ENCODE data around the gene RYR2. TPM values are rescaled to one million over a fixed set of nuclear protein-coding genes. Genes with fewer than 3 reads are reported as not detected.

The RYR2 gene
- total RNA-seq, 4 donors from 2014 or later, result 0.20 to 0.60 (median 0.32) TPM

DNA sequence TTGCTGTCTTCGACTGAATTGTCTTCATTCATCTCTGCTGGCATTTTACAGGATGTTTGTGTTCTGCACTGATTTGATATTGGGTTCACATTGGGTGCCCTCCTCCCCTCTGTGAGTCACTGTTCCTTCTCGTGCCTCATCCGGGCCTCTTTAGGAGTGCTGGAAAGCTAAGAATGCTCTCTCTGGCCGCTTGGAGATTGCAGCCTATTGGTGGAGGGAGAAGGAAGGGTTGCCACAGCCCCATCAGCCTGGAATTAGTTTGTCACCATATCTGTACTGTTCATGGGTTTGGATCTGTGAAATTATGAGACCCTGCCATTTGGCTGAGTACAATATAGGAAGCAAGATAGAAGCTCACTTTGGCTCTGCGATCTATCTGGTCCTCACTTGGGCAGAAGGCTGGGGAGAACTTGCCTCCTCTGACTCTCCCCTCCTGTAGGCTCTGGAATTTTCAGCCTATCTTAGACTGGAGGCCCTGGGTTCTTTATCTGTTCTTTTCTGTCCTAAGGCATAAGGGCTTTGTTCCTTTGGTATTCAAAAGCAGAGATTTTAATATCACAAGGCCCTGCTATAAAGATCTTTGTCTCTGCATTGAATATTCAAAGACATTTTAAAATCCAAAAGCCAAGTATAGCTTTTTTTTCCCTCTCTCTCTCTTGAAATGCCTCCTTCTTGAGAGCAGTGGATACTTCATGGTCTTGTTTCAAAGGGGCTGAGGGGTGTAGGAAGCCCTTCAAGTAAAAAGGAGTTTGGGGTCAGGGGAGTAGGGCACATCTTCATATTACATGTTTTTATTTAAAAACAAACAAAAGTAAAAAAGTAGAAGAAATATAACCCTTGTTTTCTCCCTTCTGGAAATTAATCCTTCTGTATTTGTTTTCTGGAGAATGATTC, 500.8 kb downstream of the RYR2 start:
- Histone ChIP-seq H3K27me3 (no peaks in the 10 kb centered on the region), H3K9me3 (no peaks in the 10 kb centered on the region), H3K27ac (no peak overlapping the region), H3K4me1 (no peaks in the 10 kb centered on the region), H3K36me3 (no peaks in the 10 kb centered on the region), H3K4me3 (no peak overlapping the region)
- TF ChIP-seq POLR2A (IDR thresholded peaks at IDR 0.05) (no peak), EP300 (IDR thresholded peaks at IDR 0.05) (no peak), CTCF (IDR thresholded peaks at IDR 0.05) (no peak)
- WGBS, 2 donors, result 56 to 60% methylated on average over 5 of the region's 5 CpGs
- DNase-seq (ENCODE audit: low spot score in 2 of 2), result no peak

DNA sequence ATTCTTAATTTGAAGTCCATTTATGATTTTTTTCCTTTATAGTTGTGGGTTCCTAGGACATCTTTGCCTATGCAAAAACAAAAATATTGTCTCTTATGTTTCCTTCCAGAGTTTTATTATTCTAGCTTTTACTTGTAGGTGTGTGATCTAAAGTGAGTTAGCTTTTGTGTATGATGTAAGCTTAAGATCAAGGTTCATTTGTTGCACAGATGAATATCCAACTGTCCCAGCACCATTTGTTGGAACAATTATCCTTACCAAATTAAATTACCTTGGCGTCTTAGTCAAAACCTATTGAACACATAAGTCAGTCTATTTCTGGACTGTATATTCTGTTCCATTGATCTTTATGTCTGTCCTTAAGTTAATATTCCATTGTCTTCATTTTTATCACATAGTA, 511.1 kb downstream of the RYR2 start:
- no peak for TF ChIP-seq EP300 (IDR thresholded peaks at IDR 0.05)
- TF ChIP-seq CTCF (IDR thresholded peaks at IDR 0.05), result no peak
- no peak for TF ChIP-seq POLR2A (IDR thresholded peaks at IDR 0.05)
- Histone ChIP-seq H3K27me3 (no peaks in the 10 kb centered on the region), H3K27ac (no peak overlapping the region), H3K4me1 (no peaks in the 10 kb centered on the region), H3K9me3 (peaks cover 0 to under 1% (median 0%) of the 10 kb centered on the region in 4 donors), H3K36me3 (no peaks in the 10 kb centered on the region), H3K4me3 (no peak overlapping the region)
- no peak for DNase-seq (ENCODE audit: low spot score in 2 of 2)
- 86 to 96% methylated on average over 1 of the region's 1 CpG for WGBS, 2 donors

DNA sequence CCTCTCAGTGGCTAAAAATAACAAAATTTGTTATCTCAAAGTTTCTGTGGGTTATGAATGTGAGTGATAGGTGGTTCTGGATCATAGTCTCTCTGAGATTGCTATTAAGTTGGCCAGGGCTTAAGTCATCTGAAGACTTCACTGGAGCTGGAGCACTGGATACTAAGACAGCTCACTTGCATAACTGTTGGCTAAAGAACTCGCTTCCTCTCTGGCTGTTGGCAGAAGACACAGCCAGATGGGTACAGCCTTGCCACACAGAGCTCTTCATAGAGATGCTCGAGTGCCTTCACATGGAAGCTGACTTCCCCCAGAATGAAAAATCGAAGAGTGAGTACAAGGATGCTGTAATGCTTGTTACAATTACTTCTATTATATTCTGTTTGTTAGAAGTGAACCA, 514.9 kb downstream of the RYR2 start:
- Histone ChIP-seq H3K4me1 (no peaks in the 10 kb centered on the region), H3K4me3 (no peak overlapping the region), H3K9me3 (peaks cover 0 to 3% (median 0%) of the 10 kb centered on the region in 4 donors), H3K36me3 (no peaks in the 10 kb centered on the region), H3K27ac (no peak overlapping the region), H3K27me3 (no peaks in the 10 kb centered on the region)
- DNase-seq (ENCODE audit: low spot score in 2 of 2), result no peak
- 68 to 80% methylated on average over 3 of the region's 3 CpGs for WGBS, 2 donors
- TF ChIP-seq CTCF (IDR thresholded peaks at IDR 0.05) (no peak), POLR2A (IDR thresholded peaks at IDR 0.05) (no peak), EP300 (IDR thresholded peaks at IDR 0.05) (no peak)

DNA sequence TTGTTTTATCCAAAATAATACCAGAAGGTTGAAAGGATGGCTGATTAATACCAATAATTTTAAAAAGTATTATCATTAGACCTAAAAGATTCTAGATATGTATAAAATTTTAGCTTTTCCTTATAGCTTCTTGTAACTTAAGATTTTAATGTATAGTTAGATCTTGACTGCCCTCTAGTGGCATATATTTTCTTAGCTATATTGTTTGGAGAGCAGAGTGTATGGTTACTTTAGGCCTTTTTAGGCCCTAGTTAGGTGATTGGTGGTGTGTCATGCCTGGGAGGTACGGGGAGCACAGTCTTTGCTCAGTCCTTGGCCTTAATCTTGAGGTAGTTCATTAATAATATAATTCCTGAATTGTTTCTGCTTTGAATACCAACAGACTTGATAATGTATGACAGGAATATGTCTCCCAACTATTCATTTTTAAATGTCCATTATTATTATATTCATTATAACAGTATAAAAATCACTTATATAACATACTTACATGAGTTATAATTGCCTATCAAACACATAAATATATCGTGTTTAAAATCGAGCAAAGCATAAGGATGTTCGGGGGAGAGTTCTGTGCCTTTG, 520.3 kb downstream of the RYR2 start:
- no peak overlapping the region for H3K27ac ChIP-seq
- DNase-seq (ENCODE audit: low spot score in 2 of 2), result peak in 1 of 2 donors; percentile 7
- H3K9me3 ChIP-seq, result peaks cover 0 to 3% (median 0%) of the 10 kb centered on the region in 4 donors
- no peaks in the 10 kb centered on the region for H3K4me1 ChIP-seq
- 58 to 69% methylated on average over 4 of the region's 4 CpGs for WGBS, 2 donors
- TF ChIP-seq POLR2A (IDR thresholded peaks at IDR 0.05) (no peak), CTCF (IDR thresholded peaks at IDR 0.05) (peak; percentile 27 to 59 (median 35)), EP300 (IDR thresholded peaks at IDR 0.05) (no peak)
- H3K4me3 ChIP-seq, result no peak overlapping the region
- H3K27me3 ChIP-seq, result no peaks in the 10 kb centered on the region
- H3K36me3 ChIP-seq, result no peaks in the 10 kb centered on the region

GRCh38 chr1:237565236-237565635, 523.3 kb downstream of the RYR2 start:
- H3K9me3 ChIP-seq, result no peaks in the 10 kb centered on the region
- 43 to 63% methylated on average over 7 of the region's 7 CpGs for WGBS, 2 donors
- no peak for DNase-seq (ENCODE audit: low spot score in 2 of 2)
- TF ChIP-seq CTCF (IDR thresholded peaks at IDR 0.05), result no peak
- TF ChIP-seq POLR2A (IDR thresholded peaks at IDR 0.05), result no peak
- TF ChIP-seq EP300 (IDR thresholded peaks at IDR 0.05), result no peak
- no peak overlapping the region for H3K4me3 ChIP-seq
- no peaks in the 10 kb centered on the region for H3K27me3 ChIP-seq
- no peaks in the 10 kb centered on the region for H3K36me3 ChIP-seq
- H3K27ac ChIP-seq, result no peak overlapping the region
- H3K4me1 ChIP-seq, result no peaks in the 10 kb centered on the region

Measured in tibial nerve (tissue), 4 donors.